HG02981 (cell line): ENCODE measurements around the gene PCDHA1.
"Not testable (repeated sequence)": the region's sequence is repeated elsewhere in the genome, so short reads cannot be mapped to it uniquely, and the experiment has no call there.

Source experiments
- ATAC-seq: cut with Tn5 transposase; IDR thresholded peaks from one replicate; pipeline ENCODE4 v1.9.1; 2021; ENCODE audit warnings: mild to moderate bottlenecking, moderate library complexity; ENCODE audit not compliant: unreplicated experiment

The PCDHA1 gene

GRCh38 chr5:140849831-140850634 is 64.1 kb downstream of the PCDHA1 start:
- not testable (repeated sequence) for ATAC-seq

DNA sequence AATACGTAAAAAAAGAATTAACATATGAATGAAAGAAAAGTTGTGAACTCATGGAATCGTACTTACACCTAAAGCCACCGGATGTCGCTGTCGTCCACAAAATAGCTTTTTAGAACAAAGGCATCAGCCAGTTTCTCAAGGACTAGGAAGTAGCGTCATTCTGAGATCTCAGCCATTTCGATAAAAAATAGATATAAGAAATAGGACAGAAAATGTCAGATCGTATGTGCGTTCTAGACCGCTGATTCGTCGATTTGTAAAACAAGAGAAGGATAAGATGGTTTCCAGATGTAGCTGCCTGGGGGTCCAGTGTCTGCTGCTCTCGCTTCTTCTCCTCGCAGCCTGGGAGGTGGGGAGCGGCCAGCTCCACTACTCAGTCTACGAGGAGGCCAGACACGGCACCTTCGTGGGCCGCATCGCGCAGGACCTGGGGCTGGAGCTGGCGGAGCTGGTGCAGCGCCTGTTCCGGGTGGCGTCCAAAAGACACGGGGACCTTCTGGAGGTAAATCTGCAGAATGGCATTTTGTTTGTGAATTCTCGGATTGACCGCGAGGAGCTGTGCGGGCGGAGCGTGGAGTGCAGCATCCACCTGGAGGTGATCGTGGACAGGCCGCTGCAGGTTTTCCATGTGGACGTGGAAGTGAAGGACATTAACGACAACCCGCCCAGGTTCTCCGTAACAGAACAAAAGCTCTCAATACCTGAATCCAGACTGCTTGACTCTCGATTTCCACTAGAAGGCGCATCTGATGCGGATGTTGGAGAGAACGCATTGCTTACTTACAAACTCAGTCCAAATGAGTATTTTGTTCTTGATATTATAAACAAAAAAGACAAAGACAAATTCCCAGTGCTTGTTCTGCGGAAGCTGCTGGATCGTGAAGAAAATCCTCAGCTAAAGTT is 70.1 kb downstream of the PCDHA1 start, which contains the start of gene PCDHA10:
Gene PCDHA10 (plus strand): TSS at position 126 of the 903 bp plus-strand sequence. CDS start 152 bp downstream, at position 278.
- ATAC-seq = no peak

DNA sequence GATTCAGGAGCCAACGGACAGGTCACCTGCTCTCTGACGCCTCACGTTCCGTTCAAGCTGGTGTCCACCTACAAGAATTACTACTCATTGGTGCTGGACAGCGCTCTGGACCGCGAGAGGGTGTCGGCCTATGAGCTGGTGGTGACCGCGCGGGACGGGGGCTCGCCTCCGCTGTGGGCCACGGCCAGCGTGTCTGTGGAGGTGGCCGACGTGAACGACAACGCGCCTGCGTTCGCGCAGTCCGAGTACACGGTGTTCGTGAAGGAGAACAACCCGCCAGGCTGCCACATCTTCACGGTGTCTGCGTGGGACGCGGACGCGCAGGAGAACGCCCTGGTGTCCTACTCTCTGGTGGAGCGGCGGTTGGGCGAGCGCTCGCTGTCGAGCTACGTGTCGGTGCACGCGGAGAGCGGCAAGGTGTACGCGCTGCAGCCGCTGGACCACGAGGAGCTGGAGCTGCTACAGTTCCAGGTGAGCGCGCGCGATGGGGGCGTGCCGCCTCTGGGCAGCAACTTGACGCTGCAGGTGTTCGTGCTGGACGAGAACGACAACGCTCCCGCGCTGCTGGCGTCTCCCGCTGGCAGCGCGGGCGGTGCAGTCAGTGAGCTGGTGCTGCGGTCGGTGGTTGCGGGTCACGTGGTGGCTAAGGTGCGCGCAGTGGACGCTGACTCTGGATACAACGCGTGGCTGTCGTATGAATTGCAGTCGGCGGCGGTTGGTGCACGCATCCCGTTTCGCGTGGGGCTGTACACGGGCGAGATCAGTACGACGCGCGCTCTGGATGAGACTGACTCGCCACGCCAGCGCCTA is 71.4 kb downstream of the PCDHA1 start:
- no peak for ATAC-seq

GRCh38 chr5:140857987-140858240 is 72.0 kb downstream of the PCDHA1 start:
- no peak for ATAC-seq

- ATAC-seq = no peak
Measured at GRCh38 chr5:140862441-140863295, 76.7 kb downstream of the PCDHA1 start.

GRCh38 chr5:140868721-140869554 is 83.0 kb downstream of the PCDHA1 start, which contains the start of gene PCDHA11:
Gene PCDHA11, plus strand, starts transcription at chr5:140868957. Its CDS starts 147 bp downstream, at chr5:140869104.
- ATAC-seq = no peak

DNA sequence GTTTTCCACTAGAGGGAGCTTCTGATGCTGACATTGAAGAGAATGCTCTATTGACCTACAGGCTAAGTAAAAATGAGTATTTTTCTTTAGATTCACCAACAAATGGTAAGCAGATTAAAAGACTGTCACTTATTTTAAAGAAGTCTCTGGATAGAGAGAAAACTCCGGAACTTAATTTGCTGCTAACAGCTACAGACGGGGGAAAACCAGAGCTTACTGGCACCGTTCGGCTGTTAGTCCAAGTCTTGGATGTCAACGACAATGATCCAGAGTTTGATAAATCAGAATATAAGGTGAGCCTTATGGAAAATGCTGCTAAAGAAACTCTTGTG is 83.6 kb downstream of the PCDHA1 start:
- no peak for ATAC-seq

DNA sequence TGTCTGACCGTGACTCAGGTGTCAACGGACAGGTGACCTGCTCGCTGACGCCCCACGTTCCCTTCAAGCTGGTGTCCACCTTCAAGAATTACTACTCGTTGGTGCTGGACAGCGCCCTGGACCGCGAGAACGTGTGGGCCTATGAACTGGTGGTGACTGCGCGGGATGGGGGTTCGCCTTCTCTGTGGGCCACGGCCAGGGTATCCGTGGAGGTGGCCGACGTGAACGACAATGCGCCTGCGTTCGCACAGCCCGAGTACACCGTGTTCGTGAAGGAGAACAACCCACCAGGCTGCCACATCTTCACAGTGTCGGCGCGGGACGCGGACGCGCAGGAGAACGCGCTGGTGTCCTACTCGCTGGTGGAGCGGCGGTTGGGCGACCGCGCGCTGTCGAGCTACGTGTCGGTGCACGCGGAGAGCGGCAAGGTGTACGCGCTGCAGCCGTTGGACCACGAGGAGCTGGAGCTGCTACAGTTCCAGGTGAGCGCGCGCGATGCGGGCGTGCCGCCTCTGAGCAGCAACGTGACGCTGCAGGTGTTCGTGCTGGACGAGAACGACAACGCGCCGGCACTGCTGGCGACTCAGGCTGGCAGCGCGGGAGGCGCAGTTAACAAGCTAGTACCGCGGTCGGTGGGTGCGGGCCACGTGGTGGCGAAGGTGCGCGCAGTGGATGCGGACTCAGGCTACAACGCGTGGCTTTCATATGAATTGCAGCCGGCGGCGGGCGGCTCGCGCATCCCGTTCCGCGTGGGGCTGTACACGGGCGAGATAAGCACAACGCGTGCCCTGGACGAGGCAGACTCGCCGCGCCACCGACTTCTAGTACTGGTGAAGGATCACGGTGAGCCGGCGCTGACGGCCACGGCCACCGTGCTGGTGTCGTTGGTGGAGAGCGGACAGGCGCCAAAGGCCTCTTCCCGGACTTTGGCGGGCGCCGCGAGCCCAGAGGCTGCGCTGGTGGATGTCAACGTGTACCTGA is 84.6 kb downstream of the PCDHA1 start:
- ATAC-seq = no peak

GRCh38 chr5:140875085-140876065 is 89.4 kb downstream of the PCDHA1 start, which contains the start of gene PCDHA12:
Gene PCDHA12, plus strand, starts transcription at chr5:140875308. Its CDS starts 165 bp downstream, at chr5:140875473.
- no peak for ATAC-seq

DNA sequence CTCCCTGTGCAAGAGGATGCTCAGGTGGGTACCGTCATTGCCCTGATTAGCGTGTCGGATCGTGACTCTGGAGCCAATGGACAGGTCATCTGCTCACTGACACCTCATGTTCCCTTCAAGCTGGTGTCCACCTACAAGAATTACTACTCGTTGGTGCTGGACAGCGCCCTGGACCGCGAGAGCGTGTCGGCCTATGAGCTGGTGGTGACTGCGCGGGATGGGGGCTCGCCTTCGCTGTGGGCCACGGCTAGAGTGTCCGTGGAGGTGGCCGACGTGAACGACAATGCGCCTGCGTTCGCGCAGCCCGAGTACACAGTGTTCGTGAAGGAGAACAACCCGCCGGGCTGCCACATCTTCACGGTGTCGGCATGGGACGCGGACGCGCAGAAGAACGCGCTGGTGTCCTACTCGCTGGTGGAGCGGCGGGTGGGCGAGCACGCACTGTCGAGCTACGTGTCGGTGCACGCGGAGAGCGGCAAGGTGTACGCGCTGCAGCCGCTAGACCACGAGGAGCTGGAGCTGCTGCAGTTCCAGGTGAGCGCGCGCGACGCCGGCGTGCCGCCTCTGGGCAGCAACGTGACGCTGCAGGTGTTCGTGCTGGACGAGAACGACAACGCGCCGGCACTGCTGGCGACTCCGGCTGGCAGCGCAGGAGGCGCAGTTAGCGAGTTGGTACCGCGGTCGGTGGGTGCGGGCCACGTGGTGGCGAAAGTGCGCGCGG is 90.8 kb downstream of the PCDHA1 start:
- not testable (repeated sequence) for ATAC-seq

GRCh38 chr5:140877262-140877581 is 91.3 kb downstream of the PCDHA1 start:
- no peak for ATAC-seq

DNA sequence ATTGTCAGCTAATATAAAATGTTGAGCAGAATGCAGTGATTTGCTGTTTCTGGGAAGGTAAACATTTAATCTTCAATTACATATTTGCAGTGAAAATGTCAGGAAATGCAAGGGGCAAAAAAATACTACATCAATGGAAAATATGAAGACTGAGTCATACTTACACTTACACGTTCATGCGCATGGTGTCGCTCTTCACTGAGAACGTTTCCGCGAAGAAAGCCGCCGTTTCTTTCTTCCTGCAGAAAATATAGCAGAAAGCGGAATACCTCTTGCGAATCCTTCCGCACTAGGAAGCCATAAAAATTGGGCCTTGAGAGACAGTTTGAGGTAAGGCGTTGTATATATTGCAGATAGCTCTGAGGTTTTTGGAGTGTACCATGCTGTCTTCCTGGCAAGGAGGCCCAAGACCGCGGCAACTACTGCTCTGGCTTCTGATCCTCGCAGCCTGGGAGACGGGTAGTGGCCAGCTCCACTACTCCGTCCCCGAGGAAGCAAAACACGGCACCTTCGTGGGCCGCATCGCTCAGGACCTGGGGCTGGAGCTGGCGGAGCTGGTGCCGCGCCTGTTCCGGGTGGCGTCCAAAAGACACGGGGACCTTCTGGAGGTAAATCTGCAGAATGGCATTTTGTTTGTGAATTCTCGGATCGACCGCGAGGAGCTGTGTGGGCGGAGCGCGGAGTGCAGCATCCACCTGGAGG is 96.1 kb downstream of the PCDHA1 start, which contains the start of gene PCDHA13:
Gene PCDHA13 (plus strand): TSS at position 236 of the 702 bp plus-strand sequence. CDS start 145 bp downstream, at position 381.
- ATAC-seq = no peak

GRCh38 chr5:140882591-140882899 is 96.6 kb downstream of the PCDHA1 start:
- no peak for ATAC-seq

DNA sequence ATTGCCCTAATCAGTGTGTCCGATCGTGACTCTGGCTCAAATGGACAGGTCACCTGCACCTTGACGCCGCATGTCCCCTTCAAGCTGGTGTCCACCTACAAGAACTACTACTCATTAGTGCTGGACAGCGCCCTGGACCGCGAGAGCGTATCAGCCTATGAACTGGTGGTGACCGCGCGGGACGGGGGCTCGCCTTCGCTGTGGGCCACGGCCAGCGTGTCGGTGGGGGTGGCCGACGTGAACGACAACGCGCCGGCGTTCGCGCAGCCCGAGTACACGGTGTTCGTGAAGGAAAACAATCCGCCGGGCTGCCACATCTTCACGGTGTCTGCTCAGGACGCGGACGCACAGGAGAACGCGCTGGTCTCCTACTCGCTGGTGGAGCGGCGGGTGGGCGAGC is 97.4 kb downstream of the PCDHA1 start:
- no peak for ATAC-seq

GRCh38 chr5:140883927-140884697 is 98.2 kb downstream of the PCDHA1 start:
- no peak for ATAC-seq
